WTC11 (cell line): ENCODE results near the gene CD300LG. TPM values are rescaled to one million over a fixed set of nuclear protein-coding genes. Genes with fewer than 3 reads are reported as not detected.

Experiments
- CBFB ChIP-seq: sonication (generic); formaldehyde crosslinking; IDR thresholded peaks from 2 replicates; pipeline ENCODE4 v1.8.1; 2022; ENCODE audit warnings: mild to moderate bottlenecking, low read depth, missing genetic modification reagents
- CREB1 ChIP-seq: sonication (generic); formaldehyde crosslinking; IDR thresholded peaks from 2 replicates; pipeline ENCODE4 v1.8.0; 2023; ENCODE audit warnings: mild to moderate bottlenecking, missing genetic modification reagents
- CREM ChIP-seq: sonication (generic); formaldehyde crosslinking; IDR thresholded peaks from 2 replicates; pipeline ENCODE4 v1.8.1; 2022; ENCODE audit warnings: mild to moderate bottlenecking, missing genetic modification reagents, moderate library complexity
- ETV6 ChIP-seq: sonication (generic); formaldehyde crosslinking; IDR thresholded peaks from 2 replicates; pipeline ENCODE4 v1.8.1; 2022; ENCODE audit warnings: mild to moderate bottlenecking, missing genetic modification reagents
- FOXJ3 ChIP-seq: sonication (generic); formaldehyde crosslinking; IDR thresholded peaks from 2 replicates; pipeline ENCODE4 v1.9.0; 2021; ENCODE audit warnings: missing genetic modification reagents, mild to moderate bottlenecking, borderline replicate concordance
- FOXK1 ChIP-seq: sonication (generic); formaldehyde crosslinking; IDR thresholded peaks from 2 replicates; pipeline ENCODE4 v1.8.0; 2022; ENCODE audit warnings: mild to moderate bottlenecking, moderate library complexity, missing genetic modification reagents
- GTF2I ChIP-seq: fragments of 250-450 bp; sonication (Bioruptor Pico); conservative IDR thresholded peaks from 2 replicates; pipeline ENCODE4 v1.4.0; 2021; ENCODE audit warnings: mild to moderate bottlenecking
- NFATC4 ChIP-seq: fragments of 250-450 bp; sonication (Bioruptor Pico); IDR thresholded peaks from 2 replicates; pipeline ENCODE4 v1.9.0; 2021; ENCODE audit warnings: mild to moderate bottlenecking
- RELA ChIP-seq: sonication (generic); formaldehyde crosslinking; IDR thresholded peaks from 2 replicates; pipeline ENCODE4 v1.8.1; 2022; ENCODE audit warnings: missing genetic modification reagents, mild to moderate bottlenecking, borderline replicate concordance
- RORB ChIP-seq: fragments of 250-450 bp; sonication (Bioruptor Pico); IDR thresholded peaks from 2 replicates; pipeline ENCODE4 v1.9.0; 2021; ENCODE audit warnings: mild to moderate bottlenecking
- SOX15 ChIP-seq: fragments of 250-450 bp; sonication (Bioruptor Pico); IDR thresholded peaks from 2 replicates; pipeline ENCODE4 v1.9.0; 2021; ENCODE audit warnings: mild to moderate bottlenecking
- ZBTB21 ChIP-seq: sonication (generic); formaldehyde crosslinking; IDR thresholded peaks from 2 replicates; pipeline ENCODE4 v1.8.1; 2023; ENCODE audit warnings: mild to moderate bottlenecking, missing genetic modification reagents, borderline replicate concordance
- total RNA-seq: library from RNA; stranded (reverse); gene quantifications from 3 replicates; pipeline ENCODE4 v1.2.3, GENCODE V29; 2021
- TF ChIP-seq, protein P1 (sequence below): sonication (generic); formaldehyde crosslinking; IDR thresholded peaks from 2 replicates; pipeline ENCODE4 v1.8.1; 2022; ENCODE audit warnings: missing genetic modification reagents, borderline replicate concordance
- TF ChIP-seq, protein P2 (sequence below): fragments of 250-450 bp; sonication (Bioruptor Pico); IDR thresholded peaks from 2 replicates; pipeline ENCODE4 v1.8.0; 2021; ENCODE audit warnings: mild to moderate bottlenecking
- TF ChIP-seq, protein P3 (sequence below): fragments of 250-450 bp; sonication (Bioruptor Pico); IDR thresholded peaks from 2 replicates; pipeline ENCODE4 v1.9.0; 2021; ENCODE audit warnings: mild to moderate bottlenecking
- TF ChIP-seq, protein P4 (sequence below): sonication (generic); formaldehyde crosslinking; conservative IDR thresholded peaks from 2 replicates; pipeline ENCODE4 v1.8.1; 2023; ENCODE audit warnings: mild to moderate bottlenecking, low read depth, missing genetic modification reagents, moderate library complexity
- TF ChIP-seq, protein P5 (sequence below): sonication (generic); formaldehyde crosslinking; IDR thresholded peaks from 2 replicates; pipeline ENCODE4 v1.8.0; 2022; ENCODE audit warnings: mild to moderate bottlenecking, missing genetic modification reagents
- TF ChIP-seq, protein P6 (sequence below): sonication (generic); formaldehyde crosslinking; IDR thresholded peaks from 2 replicates; pipeline ENCODE4 v1.8.1; 2022; ENCODE audit warnings: mild to moderate bottlenecking, moderate library complexity, missing genetic modification reagents
- TF ChIP-seq, protein P7 (sequence below): sonication (generic); formaldehyde crosslinking; IDR thresholded peaks from 2 replicates; pipeline ENCODE4 v1.8.0; 2022; ENCODE audit warnings: mild to moderate bottlenecking, missing genetic modification reagents
- TF ChIP-seq, protein P8 (sequence below): sonication (generic); formaldehyde crosslinking; IDR thresholded peaks from 2 replicates; pipeline ENCODE4 v1.8.0; 2022; ENCODE audit warnings: mild to moderate bottlenecking, missing genetic modification reagents
- TF ChIP-seq, protein P9 (sequence below): sonication (generic); formaldehyde crosslinking; IDR thresholded peaks from 2 replicates; pipeline ENCODE4 v1.8.1; 2023; ENCODE audit warnings: mild to moderate bottlenecking, missing genetic modification reagents, moderate library complexity
- TF ChIP-seq, protein P10 (sequence below): sonication (generic); formaldehyde crosslinking; IDR thresholded peaks from 2 replicates; pipeline ENCODE4 v1.8.1; 2023; ENCODE audit warnings: mild to moderate bottlenecking, moderate library complexity, missing genetic modification reagents
- TF ChIP-seq, protein P11 (sequence below): sonication (generic); formaldehyde crosslinking; IDR thresholded peaks from 2 replicates; pipeline ENCODE4 v1.8.1; 2022; ENCODE audit warnings: low read depth, mild to moderate bottlenecking, moderate library complexity, missing genetic modification reagents, borderline replicate concordance

Gene CD300LG
- total RNA-seq, 1 experiment from 2014 or later: not detected

DNA sequence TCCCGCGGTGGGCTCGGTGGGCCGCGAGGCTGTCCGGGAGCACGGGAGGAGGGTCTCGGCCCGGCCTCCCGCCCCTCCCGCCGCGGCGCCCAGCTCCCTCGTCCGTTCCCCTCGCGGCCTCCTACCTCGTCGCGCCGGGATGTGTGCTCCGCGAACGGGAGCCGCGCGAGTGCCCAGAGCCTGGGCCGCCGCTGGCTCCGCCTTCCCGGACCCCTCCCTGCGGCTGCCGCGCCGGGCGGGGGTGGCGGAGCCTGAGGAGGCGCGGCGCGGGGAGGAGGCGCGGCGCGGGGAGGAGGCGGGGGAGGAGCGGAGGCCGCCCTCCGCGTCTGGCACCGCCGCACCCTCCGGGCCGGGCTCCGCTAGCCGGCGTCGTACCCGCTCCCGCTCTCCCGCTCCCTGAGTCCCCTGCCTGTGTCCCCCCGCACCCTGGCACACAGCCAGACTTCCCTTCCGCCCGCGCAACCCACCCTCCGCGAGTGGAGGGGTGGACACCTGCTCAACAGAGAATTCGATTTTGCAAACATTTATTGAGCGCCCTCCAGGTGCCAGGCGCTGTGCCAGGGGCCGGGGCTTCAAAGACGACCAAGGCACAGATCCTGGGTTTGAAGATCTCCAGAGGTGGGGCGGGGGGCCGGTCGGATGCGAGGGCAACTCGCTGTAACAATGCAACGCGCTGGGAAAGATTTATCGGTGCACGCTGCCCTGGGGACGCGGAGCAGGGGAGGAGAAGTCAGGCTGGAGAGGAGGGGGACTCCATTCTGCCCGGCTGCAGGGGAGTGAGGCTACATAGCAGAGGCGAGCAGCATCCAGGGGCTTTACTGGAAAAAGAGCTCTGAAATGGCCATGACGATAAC lies 13.8 kb upstream of the CD300LG start, which contains the start of gene MPP3 (continued):
- TF ChIP-seq, protein P1, sequence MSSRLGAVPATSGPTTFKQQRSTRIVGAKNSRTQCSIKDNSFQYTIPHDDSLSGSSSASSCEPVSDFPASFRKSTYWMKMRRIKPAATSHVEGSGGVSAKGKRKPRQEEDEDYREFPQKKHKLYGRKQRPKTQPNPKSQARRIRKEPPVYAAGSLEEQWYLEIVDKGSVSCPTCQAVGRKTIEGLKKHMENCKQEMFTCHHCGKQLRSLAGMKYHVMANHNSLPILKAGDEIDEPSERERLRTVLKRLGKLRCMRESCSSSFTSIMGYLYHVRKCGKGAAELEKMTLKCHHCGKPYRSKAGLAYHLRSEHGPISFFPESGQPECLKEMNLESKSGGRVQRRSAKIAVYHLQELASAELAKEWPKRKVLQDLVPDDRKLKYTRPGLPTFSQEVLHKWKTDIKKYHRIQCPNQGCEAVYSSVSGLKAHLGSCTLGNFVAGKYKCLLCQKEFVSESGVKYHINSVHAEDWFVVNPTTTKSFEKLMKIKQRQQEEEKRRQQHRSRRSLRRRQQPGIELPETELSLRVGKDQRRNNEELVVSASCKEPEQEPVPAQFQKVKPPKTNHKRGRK (CRISPR knock-in tag): no peak
- no peak for TF ChIP-seq SOX15 (CRISPR knock-in tag)
- TF ChIP-seq, protein P2, sequence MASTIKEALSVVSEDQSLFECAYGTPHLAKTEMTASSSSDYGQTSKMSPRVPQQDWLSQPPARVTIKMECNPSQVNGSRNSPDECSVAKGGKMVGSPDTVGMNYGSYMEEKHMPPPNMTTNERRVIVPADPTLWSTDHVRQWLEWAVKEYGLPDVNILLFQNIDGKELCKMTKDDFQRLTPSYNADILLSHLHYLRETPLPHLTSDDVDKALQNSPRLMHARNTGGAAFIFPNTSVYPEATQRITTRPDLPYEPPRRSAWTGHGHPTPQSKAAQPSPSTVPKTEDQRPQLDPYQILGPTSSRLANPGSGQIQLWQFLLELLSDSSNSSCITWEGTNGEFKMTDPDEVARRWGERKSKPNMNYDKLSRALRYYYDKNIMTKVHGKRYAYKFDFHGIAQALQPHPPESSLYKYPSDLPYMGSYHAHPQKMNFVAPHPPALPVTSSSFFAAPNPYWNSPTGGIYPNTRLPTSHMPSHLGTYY: no peak
- no peak for TF ChIP-seq CBFB (CRISPR knock-in tag)
- TF ChIP-seq GTF2I (CRISPR knock-in tag): no peak
- TF ChIP-seq, protein P3, sequence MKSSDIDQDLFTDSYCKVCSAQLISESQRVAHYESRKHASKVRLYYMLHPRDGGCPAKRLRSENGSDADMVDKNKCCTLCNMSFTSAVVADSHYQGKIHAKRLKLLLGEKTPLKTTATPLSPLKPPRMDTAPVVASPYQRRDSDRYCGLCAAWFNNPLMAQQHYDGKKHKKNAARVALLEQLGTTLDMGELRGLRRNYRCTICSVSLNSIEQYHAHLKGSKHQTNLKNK (CRISPR knock-in tag): no peak
- TF ChIP-seq CREB1 (CRISPR knock-in tag): no peak
- TF ChIP-seq FOXK1 (CRISPR knock-in tag): no peak
- no peak for TF ChIP-seq RELA (CRISPR knock-in tag)
- TF ChIP-seq, protein P4, sequence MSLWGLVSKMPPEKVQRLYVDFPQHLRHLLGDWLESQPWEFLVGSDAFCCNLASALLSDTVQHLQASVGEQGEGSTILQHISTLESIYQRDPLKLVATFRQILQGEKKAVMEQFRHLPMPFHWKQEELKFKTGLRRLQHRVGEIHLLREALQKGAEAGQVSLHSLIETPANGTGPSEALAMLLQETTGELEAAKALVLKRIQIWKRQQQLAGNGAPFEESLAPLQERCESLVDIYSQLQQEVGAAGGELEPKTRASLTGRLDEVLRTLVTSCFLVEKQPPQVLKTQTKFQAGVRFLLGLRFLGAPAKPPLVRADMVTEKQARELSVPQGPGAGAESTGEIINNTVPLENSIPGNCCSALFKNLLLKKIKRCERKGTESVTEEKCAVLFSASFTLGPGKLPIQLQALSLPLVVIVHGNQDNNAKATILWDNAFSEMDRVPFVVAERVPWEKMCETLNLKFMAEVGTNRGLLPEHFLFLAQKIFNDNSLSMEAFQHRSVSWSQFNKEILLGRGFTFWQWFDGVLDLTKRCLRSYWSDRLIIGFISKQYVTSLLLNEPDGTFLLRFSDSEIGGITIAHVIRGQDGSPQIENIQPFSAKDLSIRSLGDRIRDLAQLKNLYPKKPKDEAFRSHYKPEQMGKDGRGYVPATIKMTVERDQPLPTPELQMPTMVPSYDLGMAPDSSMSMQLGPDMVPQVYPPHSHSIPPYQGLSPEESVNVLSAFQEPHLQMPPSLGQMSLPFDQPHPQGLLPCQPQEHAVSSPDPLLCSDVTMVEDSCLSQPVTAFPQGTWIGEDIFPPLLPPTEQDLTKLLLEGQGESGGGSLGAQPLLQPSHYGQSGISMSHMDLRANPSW (CRISPR knock-in tag): no peak
- TF ChIP-seq, protein P5, sequence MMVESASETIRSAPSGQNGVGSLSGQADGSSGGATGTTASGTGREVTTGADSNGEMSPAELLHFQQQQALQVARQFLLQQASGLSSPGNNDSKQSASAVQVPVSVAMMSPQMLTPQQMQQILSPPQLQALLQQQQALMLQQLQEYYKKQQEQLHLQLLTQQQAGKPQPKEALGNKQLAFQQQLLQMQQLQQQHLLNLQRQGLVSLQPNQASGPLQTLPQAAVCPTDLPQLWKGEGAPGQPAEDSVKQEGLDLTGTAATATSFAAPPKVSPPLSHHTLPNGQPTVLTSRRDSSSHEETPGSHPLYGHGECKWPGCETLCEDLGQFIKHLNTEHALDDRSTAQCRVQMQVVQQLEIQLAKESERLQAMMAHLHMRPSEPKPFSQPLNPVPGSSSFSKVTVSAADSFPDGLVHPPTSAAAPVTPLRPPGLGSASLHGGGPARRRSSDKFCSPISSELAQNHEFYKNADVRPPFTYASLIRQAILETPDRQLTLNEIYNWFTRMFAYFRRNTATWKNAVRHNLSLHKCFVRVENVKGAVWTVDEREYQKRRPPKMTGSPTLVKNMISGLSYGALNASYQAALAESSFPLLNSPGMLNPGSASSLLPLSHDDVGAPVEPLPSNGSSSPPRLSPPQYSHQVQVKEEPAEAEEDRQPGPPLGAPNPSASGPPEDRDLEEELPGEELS (CRISPR knock-in tag): no peak
- no peak; the same call in 1 of the 2 replicates for TF ChIP-seq ETV6 (CRISPR knock-in tag)
- no peak for TF ChIP-seq FOXJ3 (CRISPR knock-in tag)
- TF ChIP-seq, protein P6, sequence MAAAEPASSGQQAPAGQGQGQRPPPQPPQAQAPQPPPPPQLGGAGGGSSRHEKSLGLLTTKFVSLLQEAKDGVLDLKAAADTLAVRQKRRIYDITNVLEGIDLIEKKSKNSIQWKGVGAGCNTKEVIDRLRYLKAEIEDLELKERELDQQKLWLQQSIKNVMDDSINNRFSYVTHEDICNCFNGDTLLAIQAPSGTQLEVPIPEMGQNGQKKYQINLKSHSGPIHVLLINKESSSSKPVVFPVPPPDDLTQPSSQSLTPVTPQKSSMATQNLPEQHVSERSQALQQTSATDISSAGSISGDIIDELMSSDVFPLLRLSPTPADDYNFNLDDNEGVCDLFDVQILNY: peak; percentile 61; the same call in 1 of the 2 replicates
- TF ChIP-seq, protein P7, sequence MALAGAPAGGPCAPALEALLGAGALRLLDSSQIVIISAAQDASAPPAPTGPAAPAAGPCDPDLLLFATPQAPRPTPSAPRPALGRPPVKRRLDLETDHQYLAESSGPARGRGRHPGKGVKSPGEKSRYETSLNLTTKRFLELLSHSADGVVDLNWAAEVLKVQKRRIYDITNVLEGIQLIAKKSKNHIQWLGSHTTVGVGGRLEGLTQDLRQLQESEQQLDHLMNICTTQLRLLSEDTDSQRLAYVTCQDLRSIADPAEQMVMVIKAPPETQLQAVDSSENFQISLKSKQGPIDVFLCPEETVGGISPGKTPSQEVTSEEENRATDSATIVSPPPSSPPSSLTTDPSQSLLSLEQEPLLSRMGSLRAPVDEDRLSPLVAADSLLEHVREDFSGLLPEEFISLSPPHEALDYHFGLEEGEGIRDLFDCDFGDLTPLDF (CRISPR knock-in tag): no peak
- no peak for TF ChIP-seq ZBTB21 (CRISPR knock-in tag)
- no peak for TF ChIP-seq NFATC4
- TF ChIP-seq RORB (CRISPR knock-in tag): no peak
- TF ChIP-seq, protein P8, sequence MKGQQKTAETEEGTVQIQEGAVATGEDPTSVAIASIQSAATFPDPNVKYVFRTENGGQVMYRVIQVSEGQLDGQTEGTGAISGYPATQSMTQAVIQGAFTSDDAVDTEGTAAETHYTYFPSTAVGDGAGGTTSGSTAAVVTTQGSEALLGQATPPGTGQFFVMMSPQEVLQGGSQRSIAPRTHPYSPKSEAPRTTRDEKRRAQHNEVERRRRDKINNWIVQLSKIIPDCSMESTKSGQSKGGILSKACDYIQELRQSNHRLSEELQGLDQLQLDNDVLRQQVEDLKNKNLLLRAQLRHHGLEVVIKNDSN (CRISPR knock-in tag): no peak
- TF ChIP-seq, protein P9, sequence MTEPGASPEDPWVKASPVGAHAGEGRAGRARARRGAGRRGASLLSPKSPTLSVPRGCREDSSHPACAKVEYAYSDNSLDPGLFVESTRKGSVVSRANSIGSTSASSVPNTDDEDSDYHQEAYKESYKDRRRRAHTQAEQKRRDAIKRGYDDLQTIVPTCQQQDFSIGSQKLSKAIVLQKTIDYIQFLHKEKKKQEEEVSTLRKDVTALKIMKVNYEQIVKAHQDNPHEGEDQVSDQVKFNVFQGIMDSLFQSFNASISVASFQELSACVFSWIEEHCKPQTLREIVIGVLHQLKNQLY: no peak
- TF ChIP-seq, protein P10, sequence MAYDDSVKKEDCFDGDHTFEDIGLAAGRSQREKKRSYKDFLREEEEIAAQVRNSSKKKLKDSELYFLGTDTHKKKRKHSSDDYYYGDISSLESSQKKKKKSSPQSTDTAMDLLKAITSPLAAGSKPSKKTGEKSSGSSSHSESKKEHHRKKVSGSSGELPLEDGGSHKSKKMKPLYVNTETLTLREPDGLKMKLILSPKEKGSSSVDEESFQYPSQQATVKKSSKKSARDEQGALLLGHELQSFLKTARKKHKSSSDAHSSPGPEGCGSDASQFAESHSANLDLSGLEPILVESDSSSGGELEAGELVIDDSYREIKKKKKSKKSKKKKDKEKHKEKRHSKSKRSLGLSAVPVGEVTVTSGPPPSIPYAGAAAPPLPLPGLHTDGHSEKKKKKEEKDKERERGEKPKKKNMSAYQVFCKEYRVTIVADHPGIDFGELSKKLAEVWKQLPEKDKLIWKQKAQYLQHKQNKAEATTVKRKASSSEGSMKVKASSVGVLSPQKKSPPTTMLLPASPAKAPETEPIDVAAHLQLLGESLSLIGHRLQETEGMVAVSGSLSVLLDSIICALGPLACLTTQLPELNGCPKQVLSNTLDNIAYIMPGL (CRISPR knock-in tag): peak; percentile 32; the same call in 1 of the 2 replicates
- 0 out of 2 replicates have a peak, but pooled peaks have one; percentile 19 for TF ChIP-seq CREM (CRISPR knock-in tag)
- TF ChIP-seq, protein P11, sequence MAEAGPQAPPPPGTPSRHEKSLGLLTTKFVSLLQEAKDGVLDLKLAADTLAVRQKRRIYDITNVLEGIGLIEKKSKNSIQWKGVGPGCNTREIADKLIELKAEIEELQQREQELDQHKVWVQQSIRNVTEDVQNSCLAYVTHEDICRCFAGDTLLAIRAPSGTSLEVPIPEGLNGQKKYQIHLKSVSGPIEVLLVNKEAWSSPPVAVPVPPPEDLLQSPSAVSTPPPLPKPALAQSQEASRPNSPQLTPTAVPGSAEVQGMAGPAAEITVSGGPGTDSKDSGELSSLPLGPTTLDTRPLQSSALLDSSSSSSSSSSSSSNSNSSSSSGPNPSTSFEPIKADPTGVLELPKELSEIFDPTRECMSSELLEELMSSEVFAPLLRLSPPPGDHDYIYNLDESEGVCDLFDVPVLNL (CRISPR knock-in tag): peak; percentile 42; the same call in 1 of the 2 replicates
